HEK293T (cell line): Measurements from ENCODE around the gene ITPK1.
"Not testable (repeated sequence)": the region's sequence is repeated elsewhere in the genome, so short reads cannot be mapped to it uniquely, and the experiment has no call there.

Experiments used
- BHLHE40 ChIP-seq: fragments of 450-650 bp; IDR thresholded peaks from 2 replicates; pipeline ENCODE4 v1.6.1; 2016; ENCODE audit warnings: mild to moderate bottlenecking, moderate library complexity, borderline replicate concordance
- ELF4 ChIP-seq: fragments of 450-650 bp; IDR thresholded peaks from 2 replicates; pipeline ENCODE4 v1.6.1; 2017; ENCODE audit warnings: antibody characterized with exemption
- SP1 ChIP-seq: fragments of 450-650 bp; IDR thresholded peaks from 2 replicates; pipeline ENCODE4 v1.6.1; 2017
- TARDBP ChIP-seq: fragments of 450-650 bp; IDR thresholded peaks from 2 replicates; pipeline ENCODE4 v1.6.1; 2016
- TF ChIP-seq, protein P1 (sequence below): fragments of 450-650 bp; IDR thresholded peaks from 2 replicates; pipeline ENCODE4 v1.6.1; 2016

GRCh38 chr14:93062013-93062412 lies 53.7 kb downstream of the ITPK1 start:
- not testable (repeated sequence) for TF ChIP-seq ELF4, SP1, TARDBP, BHLHE40
- TF ChIP-seq, protein P1, sequence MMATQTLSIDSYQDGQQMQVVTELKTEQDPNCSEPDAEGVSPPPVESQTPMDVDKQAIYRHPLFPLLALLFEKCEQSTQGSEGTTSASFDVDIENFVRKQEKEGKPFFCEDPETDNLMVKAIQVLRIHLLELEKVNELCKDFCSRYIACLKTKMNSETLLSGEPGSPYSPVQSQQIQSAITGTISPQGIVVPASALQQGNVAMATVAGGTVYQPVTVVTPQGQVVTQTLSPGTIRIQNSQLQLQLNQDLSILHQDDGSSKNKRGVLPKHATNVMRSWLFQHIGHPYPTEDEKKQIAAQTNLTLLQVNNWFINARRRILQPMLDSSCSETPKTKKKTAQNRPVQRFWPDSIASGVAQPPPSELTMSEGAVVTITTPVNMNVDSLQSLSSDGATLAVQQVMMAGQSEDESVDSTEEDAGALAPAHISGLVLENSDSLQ = not testable (repeated sequence)
